GM12892 (cell line): ENCODE measurements around the gene MTOR.

Experiments
- POLR2A ChIP-seq: IDR thresholded peaks from 2 replicates; pipeline ENCODE4 v1.6.1; 2011; ENCODE audit warnings: low read depth, low read length, control low read depth
- POLR2AphosphoS5 ChIP-seq: IDR thresholded peaks from 2 replicates; pipeline ENCODE4 v1.6.1; 2011; ENCODE audit warnings: low read depth, low read length, control low read depth
- TAF1 ChIP-seq: IDR thresholded peaks from 2 replicates; pipeline ENCODE4 v1.6.1; 2011; ENCODE audit warnings: low read depth, mild to moderate bottlenecking, control low read depth, low read length, borderline replicate concordance

- no peak for TF ChIP-seq POLR2A
- TF ChIP-seq POLR2AphosphoS5: no peak
- no peak for TF ChIP-seq TAF1
Measured at GRCh38 chr1:11196945-11197344, 65.4 kb downstream of the MTOR start.
